Gastrocnemius medialis (tissue), 4 donors: ENCODE data around the gene PHF10. TPM values are rescaled to one million over a fixed set of nuclear protein-coding genes. Genes with fewer than 3 reads are reported as not detected.

ENCODE experiments used
- ATAC-seq, 2 donors: fragments of 150-250 bp; one replicate each; pipeline ENCODE4 v1.9.1; 2016
- DNase-seq, 2 donors: peaks; one replicate each; pipeline ENCODE4 v3.0.0-alpha.2; 2019
- H3K27ac ChIP-seq, 4 donors: fragments of 200-600 bp; sonication (generic); 1 replicate in 1 of 4; 2 replicates in 3 of 4; pipeline ENCODE4 v1.5.1; 2016 to 2018; ENCODE audit warnings: mild to moderate bottlenecking in 2 of 4, moderate library complexity in 1 of 4
- H3K27me3 ChIP-seq, 3 donors: fragments of 200-600 bp; sonication (generic) in 2 of 3; 1 replicate in 1 of 3; 2 replicates in 2 of 3; pipeline versions ENCODE4 v1.5.1 to v1.6.0; 2016 to 2019; ENCODE audit warnings: mild to moderate bottlenecking in 1 of 3, moderate library complexity in 1 of 3
- H3K36me3 ChIP-seq, 2 donors: fragments of 200-600 bp; sonication (generic) in 1 of 2; one replicate each; pipeline ENCODE4 v1.5.1; 2017 to 2018
- H3K4me1 ChIP-seq, 2 donors: fragments of 200-600 bp; sonication (generic) in 1 of 2; one replicate each; pipeline ENCODE4 v1.5.1; 2016 to 2017; ENCODE audit warnings: mild to moderate bottlenecking in 2 of 2
- H3K4me3 ChIP-seq, 4 donors: fragments of 200-600 bp; sonication (generic) in 3 of 4; 1 replicate in 1 of 4; 2 replicates in 3 of 4; pipeline ENCODE4 v1.5.1; 2016 to 2019; ENCODE audit warnings: mild to moderate bottlenecking in 2 of 4
- H3K9me3 ChIP-seq, 3 donors: fragments of 200-600 bp; sonication (generic) in 2 of 3; 1 replicate in 1 of 3; 2 replicates in 2 of 3; pipeline ENCODE4 v1.5.1; 2016 to 2019
- CTCF ChIP-seq, 5 experiments: fragments of 450-650 bp in 3 of 5; fragments of 200-600 bp in 2 of 5; sonication (generic) in 2 of 5; IDR thresholded peaks in 4 of 5; conservative IDR thresholded peaks in 1 of 5; 1 replicate in 4 of 5; 2 replicates in 1 of 5; pipeline ENCODE4 v1.5.1; 2016 to 2019; ENCODE audit warnings: antibody characterized with exemption in 5 of 5, mild to moderate bottlenecking in 3 of 5, moderate library complexity in 3 of 5
- POLR2A ChIP-seq, 2 donors: fragments of 450-650 bp; IDR thresholded peaks; one replicate each; pipeline ENCODE4 v1.6.1; 2017; ENCODE audit warnings: antibody characterized with exemption in 2 of 2, mild to moderate bottlenecking in 2 of 2, moderate library complexity in 2 of 2
- in situ Hi-C, 4 donors: fragments of 200-750 bp; cut with MboI; loops; one replicate each; pipeline versions ENCODE4 v1.15.0 to v1.8.0; 2017; ENCODE audit warnings: low sequenced_read_pairs in 4 of 4
- intact Hi-C: fragments of 100-400 bp; cut with DNase I; formaldehyde crosslinking; loops from one replicate; pipeline ENCODE4 v1.15.1; 2023; ENCODE audit warnings: low total_unique reads
- total RNA-seq, 4 donors: library from RNA; depleted of rRNA; stranded (reverse); fragments of >200 nt; gene quantifications; one replicate each; pipeline versions ENCODE4 v1.1.0 to v1.2.3, GENCODE V29; 2016

PHF10 gene
- total RNA-seq, 4 donors from 2014 or later: 40.1 to 58.1 (median 49.0) TPM

- no peak for TF ChIP-seq CTCF (IDR thresholded peaks at IDR 0.05 in 4 of 5, conservative IDR thresholded peaks at IDR 0.05 in 1 of 5)
- TF ChIP-seq POLR2A (IDR thresholded peaks at IDR 0.05): no peak
- peaks cover 8 to 11% of the 10 kb centered on the region in 2 donors for H3K4me1 ChIP-seq
- H3K9me3 ChIP-seq: no peaks in the 10 kb centered on the region
- no peaks in the 10 kb centered on the region for H3K36me3 ChIP-seq
- DNase-seq (no peak), ATAC-seq (no peak)
- in situ Hi-C loops (no loop called here), intact Hi-C loops (no loop called here)
- H3K27me3 ChIP-seq: no peaks in the 10 kb centered on the region
- H3K27ac ChIP-seq: no peak overlapping the region
- no peak overlapping the region for H3K4me3 ChIP-seq
These were observed 22.3 kb upstream of the PHF10 start for GRCh38 chr6:169746556-169746955.

GRCh38 chr6:169745405-169745804 lies 21.1 kb upstream of the PHF10 start:
- Histone ChIP-seq H3K9me3 (no peaks in the 10 kb centered on the region), H3K4me3 (no peak overlapping the region), H3K27ac (no peak overlapping the region), H3K27me3 (no peaks in the 10 kb centered on the region), H3K4me1 (peaks cover 4 to 7% of the 10 kb centered on the region in 2 donors), H3K36me3 (no peaks in the 10 kb centered on the region)
- no peak for DNase-seq
- ATAC-seq: no peak
- intact Hi-C loops: no loop called here
- in situ Hi-C loops: no loop called here
- no peak for TF ChIP-seq POLR2A (IDR thresholded peaks at IDR 0.05)
- TF ChIP-seq CTCF (IDR thresholded peaks at IDR 0.05 in 4 of 5, conservative IDR thresholded peaks at IDR 0.05 in 1 of 5): no peak

- Histone ChIP-seq H3K4me1 (peaks cover 19 to 23% of the 10 kb centered on the region in 2 donors), H3K4me3 (no peak overlapping the region), H3K9me3 (no peaks in the 10 kb centered on the region), H3K27me3 (no peaks in the 10 kb centered on the region), H3K36me3 (no peaks in the 10 kb centered on the region), H3K27ac (no peak overlapping the region)
- intact Hi-C loops: no loop called here
- no peak for DNase-seq
- TF ChIP-seq CTCF (IDR thresholded peaks at IDR 0.05 in 4 of 5, conservative IDR thresholded peaks at IDR 0.05 in 1 of 5) (no peak), POLR2A (IDR thresholded peaks at IDR 0.05) (no peak)
- no peak for ATAC-seq
- in situ Hi-C loops: no loop called here
These were observed 17.0 kb upstream of the PHF10 start for GRCh38 chr6:169741344-169741743.

GRCh38 chr6:169738976-169739529 lies 14.8 kb upstream of the PHF10 start:
- intact Hi-C loops: no loop called here
- Histone ChIP-seq H3K36me3 (no peaks in the 10 kb centered on the region), H3K4me1 (peaks cover 19 to 27% of the 10 kb centered on the region in 2 donors), H3K27ac (peak overlapping the region; percentile 5 to 77 (median 59)), H3K9me3 (no peaks in the 10 kb centered on the region), H3K27me3 (no peaks in the 10 kb centered on the region), H3K4me3 (no peak overlapping the region)
- no peak for DNase-seq
- ATAC-seq: peak; percentile 18 to 36
- in situ Hi-C loops: no loop called here
- TF ChIP-seq CTCF (IDR thresholded peaks at IDR 0.05 in 4 of 5, conservative IDR thresholded peaks at IDR 0.05 in 1 of 5) (no peak), POLR2A (IDR thresholded peaks at IDR 0.05) (no peak)
